A673 (cell line): ENCODE results near the gene PTPN14.

ENCODE experiments used
- EZH2 ChIP-seq: fragments of 200-600 bp; sonication (generic); IDR thresholded peaks from 2 replicates; pipeline ENCODE4 v1.6.1; 2017; ENCODE audit warnings: borderline replicate concordance, low read depth, mild to moderate bottlenecking, mixed read lengths, antibody characterized with exemption, low read length; ENCODE audit not compliant: poor library complexity, severe bottlenecking
- TF ChIP-seq, protein P1 (sequence below): fragments of 300-800, 200-600 bp; sonication (generic); conservative IDR thresholded peaks from 2 replicates; pipeline ENCODE4 v1.5.1; 2017; ENCODE audit warnings: low read depth, mild to moderate bottlenecking, antibody characterized with exemption, low read length, moderate library complexity, mixed read lengths

DNA sequence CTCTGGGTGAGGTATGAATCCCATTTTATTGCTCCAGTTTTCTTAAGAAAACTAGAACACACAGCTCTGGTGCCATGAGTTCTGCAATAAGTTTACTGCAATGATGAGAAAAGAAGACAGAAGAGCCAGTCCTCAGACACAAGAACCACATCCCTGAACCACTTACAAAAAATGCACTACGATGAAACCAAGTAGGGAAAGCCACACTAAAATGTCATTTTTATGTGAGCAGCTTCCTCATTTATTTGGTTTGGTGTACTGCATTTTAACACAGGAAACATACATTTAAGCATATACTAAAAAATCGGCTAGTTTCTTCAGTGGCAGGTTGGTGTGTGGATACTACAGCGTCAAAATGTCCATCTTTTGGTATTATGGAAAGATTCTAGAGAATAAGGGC lies 95.9 kb downstream of the PTPN14 start:
- TF ChIP-seq, protein P1, sequence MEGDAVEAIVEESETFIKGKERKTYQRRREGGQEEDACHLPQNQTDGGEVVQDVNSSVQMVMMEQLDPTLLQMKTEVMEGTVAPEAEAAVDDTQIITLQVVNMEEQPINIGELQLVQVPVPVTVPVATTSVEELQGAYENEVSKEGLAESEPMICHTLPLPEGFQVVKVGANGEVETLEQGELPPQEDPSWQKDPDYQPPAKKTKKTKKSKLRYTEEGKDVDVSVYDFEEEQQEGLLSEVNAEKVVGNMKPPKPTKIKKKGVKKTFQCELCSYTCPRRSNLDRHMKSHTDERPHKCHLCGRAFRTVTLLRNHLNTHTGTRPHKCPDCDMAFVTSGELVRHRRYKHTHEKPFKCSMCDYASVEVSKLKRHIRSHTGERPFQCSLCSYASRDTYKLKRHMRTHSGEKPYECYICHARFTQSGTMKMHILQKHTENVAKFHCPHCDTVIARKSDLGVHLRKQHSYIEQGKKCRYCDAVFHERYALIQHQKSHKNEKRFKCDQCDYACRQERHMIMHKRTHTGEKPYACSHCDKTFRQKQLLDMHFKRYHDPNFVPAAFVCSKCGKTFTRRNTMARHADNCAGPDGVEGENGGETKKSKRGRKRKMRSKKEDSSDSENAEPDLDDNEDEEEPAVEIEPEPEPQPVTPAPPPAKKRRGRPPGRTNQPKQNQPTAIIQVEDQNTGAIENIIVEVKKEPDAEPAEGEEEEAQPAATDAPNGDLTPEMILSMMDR: no peak
- no peak for TF ChIP-seq EZH2
